Peyer's patch (tissue), 4 donors: ENCODE data around the gene ELOVL5.

Experiments
- POLR2A ChIP-seq, 2 donors: fragments of 450-650 bp; IDR thresholded peaks; one replicate each; pipeline ENCODE4 v1.5.1; 2017; ENCODE audit warnings: antibody characterized with exemption in 2 of 2, mild to moderate bottlenecking in 2 of 2, moderate library complexity in 2 of 2
- TF ChIP-seq, protein P1 (sequence below), 6 experiments: fragments of 450-650 bp in 4 of 6; fragments of 200-600 bp in 2 of 6; sonication (generic) in 1 of 6; IDR thresholded peaks; one replicate each; pipeline ENCODE4 v1.5.1; 2017 to 2019; ENCODE audit warnings: antibody characterized with exemption in 6 of 6, mild to moderate bottlenecking in 3 of 6, moderate library complexity in 1 of 6

DNA sequence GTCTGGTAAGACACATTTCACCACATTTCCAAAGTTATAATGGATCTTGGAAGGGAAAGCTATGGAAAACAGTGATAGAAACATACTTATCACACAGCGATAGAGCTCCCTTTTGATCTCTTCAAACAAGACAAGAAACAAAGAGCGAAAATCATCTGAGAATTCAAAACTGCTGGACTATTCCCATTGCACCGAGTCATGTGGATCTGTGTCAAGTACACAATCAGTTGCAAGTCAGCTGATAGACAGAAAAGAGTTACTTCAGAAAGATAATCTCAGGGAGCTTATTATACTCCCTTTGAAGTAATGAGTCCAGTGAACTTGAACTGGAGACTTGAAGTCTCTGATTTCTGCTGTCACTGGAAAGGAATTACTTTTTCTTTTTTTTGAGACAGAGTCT, 110.4 kb downstream of the ELOVL5 start:
- TF ChIP-seq, protein P1, sequence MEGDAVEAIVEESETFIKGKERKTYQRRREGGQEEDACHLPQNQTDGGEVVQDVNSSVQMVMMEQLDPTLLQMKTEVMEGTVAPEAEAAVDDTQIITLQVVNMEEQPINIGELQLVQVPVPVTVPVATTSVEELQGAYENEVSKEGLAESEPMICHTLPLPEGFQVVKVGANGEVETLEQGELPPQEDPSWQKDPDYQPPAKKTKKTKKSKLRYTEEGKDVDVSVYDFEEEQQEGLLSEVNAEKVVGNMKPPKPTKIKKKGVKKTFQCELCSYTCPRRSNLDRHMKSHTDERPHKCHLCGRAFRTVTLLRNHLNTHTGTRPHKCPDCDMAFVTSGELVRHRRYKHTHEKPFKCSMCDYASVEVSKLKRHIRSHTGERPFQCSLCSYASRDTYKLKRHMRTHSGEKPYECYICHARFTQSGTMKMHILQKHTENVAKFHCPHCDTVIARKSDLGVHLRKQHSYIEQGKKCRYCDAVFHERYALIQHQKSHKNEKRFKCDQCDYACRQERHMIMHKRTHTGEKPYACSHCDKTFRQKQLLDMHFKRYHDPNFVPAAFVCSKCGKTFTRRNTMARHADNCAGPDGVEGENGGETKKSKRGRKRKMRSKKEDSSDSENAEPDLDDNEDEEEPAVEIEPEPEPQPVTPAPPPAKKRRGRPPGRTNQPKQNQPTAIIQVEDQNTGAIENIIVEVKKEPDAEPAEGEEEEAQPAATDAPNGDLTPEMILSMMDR (IDR thresholded peaks at IDR 0.05) = no peak
- TF ChIP-seq POLR2A (IDR thresholded peaks at IDR 0.05) = no peak
